ENCODE data around the gene IRX4. TPM values are rescaled to one million over a fixed set of nuclear protein-coding genes. Genes with fewer than 3 reads are reported as not detected.

The IRX4 gene
- total RNA-seq, 4 donors from 2014 or later: 0.78 to 1.7 TPM; not detected in 2

GRCh38 chr5:1865948-1866347, 16.8 kb downstream of the IRX4 start:
- in situ Hi-C loops (cut with MboI; ENCODE audit: low sequenced_read_pairs in 4 of 4): no loop called here
- H3K36me3 ChIP-seq: no peaks in the 10 kb centered on the region
- TF ChIP-seq POLR2A (IDR thresholded peaks at IDR 0.05) (no peak), CTCF (IDR thresholded peaks at IDR 0.05 in 4 of 5, conservative IDR thresholded peaks at IDR 0.05 in 1 of 5) (no peak)
- no peak overlapping the region for H3K4me3 ChIP-seq
- intact Hi-C loops (cut with DNase I; ENCODE audit: low total_unique reads): no loop called here
- H3K27me3 ChIP-seq: peaks cover 8 to 28% (median 10%) of the 10 kb centered on the region in 3 donors
- no peak for DNase-seq
- H3K9me3 ChIP-seq: no peaks in the 10 kb centered on the region
- no peak overlapping the region for H3K27ac ChIP-seq
- no peak for ATAC-seq
- H3K4me1 ChIP-seq: no peaks in the 10 kb centered on the region

- no peak overlapping the region for H3K27ac ChIP-seq
- intact Hi-C loops (cut with DNase I; ENCODE audit: low total_unique reads) (no loop called here), in situ Hi-C loops (cut with MboI; ENCODE audit: low sequenced_read_pairs in 4 of 4) (no loop called here)
- H3K9me3 ChIP-seq: no peaks in the 10 kb centered on the region
- no peak for DNase-seq
- no peak for ATAC-seq
- no peaks in the 10 kb centered on the region for H3K4me1 ChIP-seq
- H3K36me3 ChIP-seq: no peaks in the 10 kb centered on the region
- no peak overlapping the region for H3K4me3 ChIP-seq
- TF ChIP-seq CTCF (IDR thresholded peaks at IDR 0.05 in 4 of 5, conservative IDR thresholded peaks at IDR 0.05 in 1 of 5) (no peak), POLR2A (IDR thresholded peaks at IDR 0.05) (no peak)
- H3K27me3 ChIP-seq: peaks cover 8 to 28% (median 10%) of the 10 kb centered on the region in 3 donors
Observed at GRCh38 chr5:1865486-1865885, 17.2 kb downstream of the IRX4 start.

DNA sequence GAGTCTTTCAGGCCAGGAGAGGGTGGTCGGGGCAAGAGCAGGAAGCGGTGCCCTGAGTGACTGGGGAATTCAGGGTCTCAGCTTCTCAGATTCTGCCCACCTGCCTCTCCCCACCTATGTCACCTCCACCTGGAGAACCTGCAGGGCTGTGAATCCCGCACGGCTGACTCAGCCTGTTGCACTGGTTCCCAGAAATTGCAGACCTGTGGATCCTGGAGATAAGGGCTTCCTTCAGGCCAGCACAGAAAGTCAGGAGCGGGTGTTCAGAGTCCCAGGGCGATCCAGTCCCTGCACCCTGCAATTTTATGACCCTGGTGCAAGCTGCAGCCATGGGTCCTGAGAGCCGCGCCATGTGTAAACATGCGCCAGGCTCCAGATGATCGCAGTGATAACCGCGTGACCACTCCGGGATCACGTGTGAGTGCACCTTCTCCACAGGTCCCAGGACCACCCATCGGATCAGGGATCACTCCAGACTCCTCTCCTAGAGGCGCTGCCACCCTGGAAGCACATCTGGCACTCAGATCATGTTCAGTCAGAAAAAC, 17.8 kb downstream of the IRX4 start:
- peaks cover 8 to 28% (median 10%) of the 10 kb centered on the region in 3 donors for H3K27me3 ChIP-seq
- H3K4me1 ChIP-seq: no peaks in the 10 kb centered on the region
- no peak overlapping the region for H3K27ac ChIP-seq
- in situ Hi-C loops (cut with MboI; ENCODE audit: low sequenced_read_pairs in 4 of 4) (no loop called here), intact Hi-C loops (cut with DNase I; ENCODE audit: low total_unique reads) (no loop called here)
- DNase-seq: no peak
- H3K36me3 ChIP-seq: no peaks in the 10 kb centered on the region
- no peak for ATAC-seq
- H3K9me3 ChIP-seq: no peaks in the 10 kb centered on the region
- no peak overlapping the region for H3K4me3 ChIP-seq
- TF ChIP-seq POLR2A (IDR thresholded peaks at IDR 0.05) (no peak), CTCF (IDR thresholded peaks at IDR 0.05 in 4 of 5, conservative IDR thresholded peaks at IDR 0.05 in 1 of 5) (no peak)

DNA sequence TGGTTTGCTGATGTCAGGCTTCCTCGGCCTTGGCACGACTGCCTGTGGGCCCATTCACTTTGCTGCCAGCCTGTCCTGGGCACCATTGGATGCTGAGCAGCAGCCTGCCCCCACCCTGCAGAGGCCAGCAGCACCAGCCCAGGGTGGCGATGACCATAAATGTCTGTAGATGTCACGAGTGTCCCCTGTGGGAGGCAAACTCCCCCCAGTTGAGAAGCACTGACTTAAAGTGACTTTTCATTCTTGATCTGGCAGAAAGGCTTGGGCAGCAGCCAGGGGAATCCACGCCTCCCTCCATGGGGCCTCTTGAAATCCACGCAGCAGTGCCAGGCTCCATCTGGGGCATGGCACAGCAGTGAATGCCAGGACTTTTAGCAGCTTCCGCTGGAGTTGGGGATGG, 21.8 kb downstream of the IRX4 start:
- Histone ChIP-seq H3K4me3 (no peak overlapping the region), H3K27ac (no peak overlapping the region), H3K4me1 (no peaks in the 10 kb centered on the region), H3K36me3 (no peaks in the 10 kb centered on the region), H3K9me3 (no peaks in the 10 kb centered on the region), H3K27me3 (peaks cover 15 to 24% (median 20%) of the 10 kb centered on the region in 3 donors)
- in situ Hi-C loops (cut with MboI; ENCODE audit: low sequenced_read_pairs in 4 of 4): no loop called here
- intact Hi-C loops (cut with DNase I; ENCODE audit: low total_unique reads): no loop called here
- ATAC-seq: no peak
- TF ChIP-seq POLR2A (IDR thresholded peaks at IDR 0.05): no peak
- TF ChIP-seq CTCF (IDR thresholded peaks at IDR 0.05 in 4 of 5, conservative IDR thresholded peaks at IDR 0.05 in 1 of 5): no peak
- DNase-seq: no peak

Data from gastrocnemius medialis (tissue), 4 donors.